Left cardiac atrium (tissue), 4 donors: Measurements from ENCODE around the gene BAK1. TPM values are rescaled to one million over a fixed set of nuclear protein-coding genes. Genes with fewer than 3 reads are reported as not detected.
"Not testable (repeated sequence)": the region's sequence is repeated elsewhere in the genome, so short reads cannot be mapped to it uniquely, and the experiment has no call there.

Experiments used
- ATAC-seq, 2 donors: fragments of 200-7000 bp; cut with Tn5 transposase; one replicate each; pipeline ENCODE4 v1.9.1; 2020; ENCODE audit warnings: mild to moderate bottlenecking in 2 of 2, moderate library complexity in 2 of 2
- DNase-seq: peaks from one replicate; pipeline ENCODE4 v3.0.0-alpha.2; 2020
- intact Hi-C, 2 donors: fragments of 100-400 bp; cut with DNase I; formaldehyde crosslinking; loops; one replicate each; pipeline versions ENCODE4 v1.14.1 to v1.15.1; 2022 to 2023
- total RNA-seq, 2 donors: library from RNA; stranded (reverse); fragmentation: NEBNext Ultra II Directional; extraction: Animal tissue kit (Norgen Biotek cat#: 25700); gene quantifications; one replicate each; pipeline ENCODE4 v1.2.1, GENCODE V29; 2021
- donor health status: DM: no; HTN: yes; CAD: no.
- donor health status: DM: no; HTN: yes; CAD: no; lungs with severe emphysema.
- donor health status: DM: yes; HTN: yes; CAD: no.
- donor health status: Dilated cardiomyopathy.

BAK1 gene
- total RNA-seq, 2 donors from 2014 or later = 17.6 to 21.6 TPM

- ATAC-seq, intact Hi-C loops, DNase-seq: not testable (repeated sequence)
Measured at GRCh38 chr6:33533163-33533869, 46.8 kb downstream of the BAK1 start.

GRCh38 chr6:33532431-33532830 is 47.6 kb downstream of the BAK1 start:
- intact Hi-C loops, DNase-seq, ATAC-seq: not testable (repeated sequence)

DNA sequence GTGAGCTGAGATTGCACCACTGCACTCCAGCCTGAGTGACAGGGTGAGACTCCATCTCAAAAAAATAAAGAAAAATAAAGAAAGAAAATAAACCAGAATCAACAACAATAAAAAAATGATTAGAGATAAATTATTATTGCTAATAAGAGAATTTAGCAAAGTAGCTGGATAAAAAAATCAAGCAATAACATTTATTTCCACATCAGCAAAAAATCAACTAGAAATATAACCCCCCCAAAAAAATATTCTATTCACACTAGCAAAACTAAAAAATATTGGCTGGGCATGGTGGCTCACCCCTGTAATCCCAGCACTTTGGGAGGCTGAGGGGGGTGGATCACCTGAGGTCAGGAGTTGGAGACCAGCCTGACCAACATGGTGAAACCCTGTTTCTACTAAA is 49.5 kb downstream of the BAK1 start:
- intact Hi-C loops, DNase-seq, ATAC-seq: not testable (repeated sequence)

Other genes with a start within 250 kb of the BAK1 start
- gene KIFC1, start 188.5 kb downstream of the BAK1 start, total RNA-seq = 1 to 10 TPM in 1 of 2 donors, under 1 TPM in 1; 0.31 to 1.9 TPM
- gene PHF1, start 169.3 kb downstream of the BAK1 start, total RNA-seq = 10 to 100 TPM; 49.5 to 58.3 TPM
- gene CUTA, start 162.2 kb downstream of the BAK1 start, total RNA-seq = 100 to 1,000 TPM; 114 to 126 TPM
- gene SYNGAP1, start 160.2 kb downstream of the BAK1 start, total RNA-seq = 1 to 10 TPM; 9.0 to 9.8 TPM
- 1 to 10 TPM; 4.4 to 5.9 TPM for gene ZBTB9, start 125.7 kb downstream of the BAK1 start, total RNA-seq
- 10 to 100 TPM in 1 of 2 donors, 1 to 10 TPM in 1; 9.6 to 16.6 TPM for gene ITPR3, start 41.0 kb upstream of the BAK1 start, total RNA-seq
- 100 to 1,000 TPM; 183 to 203 TPM for gene UQCC2, start 131.4 kb upstream of the BAK1 start, total RNA-seq
- 10 to 100 TPM; 23.8 to 29.4 TPM for gene IP6K3, start 166.6 kb upstream of the BAK1 start, total RNA-seq
- gene LEMD2, start 208.9 kb upstream of the BAK1 start, total RNA-seq = 10 to 100 TPM; 26.0 to 33.7 TPM
- not detected for gene MLN, start 223.7 kb upstream of the BAK1 start, total RNA-seq